ENCODE measurements around the gene SEPTIN10.
"Not testable (repeated sequence)": the region's sequence is repeated elsewhere in the genome, so short reads cannot be mapped to it uniquely, and the experiment has no call there.

The SEPTIN10 gene

GRCh38 chr2:109601783-109602182 lies 12.0 kb downstream of the SEPTIN10 start:
- no peak for DNase-seq

- DNase-seq = no peak
Measured at GRCh38 chr2:109597283-109597682, 16.5 kb downstream of the SEPTIN10 start.

GRCh38 chr2:109595644-109596043 lies 18.1 kb downstream of the SEPTIN10 start:
- DNase-seq = no peak

GRCh38 chr2:109594246-109594885 lies 19.4 kb downstream of the SEPTIN10 start:
- DNase-seq = no peak

- no peak for DNase-seq
Measured at GRCh38 chr2:109592905-109593304, 20.9 kb downstream of the SEPTIN10 start.

- no peak for DNase-seq
Measured at GRCh38 chr2:109591206-109591605, 22.6 kb downstream of the SEPTIN10 start.

- DNase-seq = no peak
Measured at GRCh38 chr2:109586687-109587086, 27.1 kb downstream of the SEPTIN10 start.

GRCh38 chr2:109582928-109583895 lies 30.6 kb downstream of the SEPTIN10 start:
- no peak for DNase-seq

- not testable (repeated sequence) for DNase-seq
Measured at GRCh38 chr2:109577630-109578029, 36.1 kb downstream of the SEPTIN10 start.

GRCh38 chr2:109575373-109575772 lies 38.4 kb downstream of the SEPTIN10 start:
- DNase-seq = no peak

GRCh38 chr2:109563980-109564550 lies 49.7 kb downstream of the SEPTIN10 start:
- DNase-seq = no peak

GRCh38 chr2:109563288-109563687 lies 50.5 kb downstream of the SEPTIN10 start:
- no peak for DNase-seq

GRCh38 chr2:109562421-109562820 lies 51.3 kb downstream of the SEPTIN10 start:
- DNase-seq = no peak

GRCh38 chr2:109560265-109560664 lies 53.5 kb downstream of the SEPTIN10 start:
- DNase-seq = peak; percentile 51

- DNase-seq = peak; percentile 90
Measured at GRCh38 chr2:109558076-109558882, 55.5 kb downstream of the SEPTIN10 start.

GRCh38 chr2:109557309-109557708 lies 56.5 kb downstream of the SEPTIN10 start:
- DNase-seq = no peak

GRCh38 chr2:109555346-109555900 lies 58.3 kb downstream of the SEPTIN10 start:
- no peak for DNase-seq

GRCh38 chr2:109554758-109555157 lies 59.0 kb downstream of the SEPTIN10 start:
- peak; percentile 66 for DNase-seq

- DNase-seq = no peak
Measured at GRCh38 chr2:109549016-109549590, 64.7 kb downstream of the SEPTIN10 start.

- DNase-seq = no peak
Measured at GRCh38 chr2:109547280-109547679, 66.5 kb downstream of the SEPTIN10 start.

GRCh38 chr2:109545828-109546713 lies 67.7 kb downstream of the SEPTIN10 start:
- peak; percentile 78 for DNase-seq

Measured in hematopoietic multipotent progenitor cell treated with erythropoietin and hydrocortisone succinate and interleukin-3 and kit ligand, for 4 days (in vitro differentiated cells).